Measurements from ENCODE around the gene GABPA.
"Not testable (repeated sequence)": the region's sequence is repeated elsewhere in the genome, so short reads cannot be mapped to it uniquely, and the experiment has no call there.

Gene GABPA

DNA sequence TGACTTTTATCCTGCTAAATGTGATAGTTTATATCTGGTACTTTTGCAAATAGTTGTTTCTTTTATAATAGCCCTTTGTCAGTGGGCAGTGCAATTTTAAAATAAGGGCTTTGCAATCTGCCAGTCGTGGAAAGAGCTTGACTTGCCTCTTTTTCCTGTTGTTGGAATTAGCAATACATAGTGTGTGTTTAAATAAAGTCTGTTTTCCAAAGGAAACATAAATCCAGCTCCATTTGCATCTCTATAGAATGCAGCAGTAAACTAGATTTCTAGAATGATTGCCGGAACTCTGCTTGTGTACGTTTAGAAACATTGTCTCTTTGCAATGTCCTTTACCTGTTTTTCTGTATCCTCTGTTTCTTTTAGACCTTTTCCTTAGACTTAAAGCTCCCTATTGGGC lies 33.1 kb downstream of the GABPA start:
- TF ChIP-seq, protein P1, sequence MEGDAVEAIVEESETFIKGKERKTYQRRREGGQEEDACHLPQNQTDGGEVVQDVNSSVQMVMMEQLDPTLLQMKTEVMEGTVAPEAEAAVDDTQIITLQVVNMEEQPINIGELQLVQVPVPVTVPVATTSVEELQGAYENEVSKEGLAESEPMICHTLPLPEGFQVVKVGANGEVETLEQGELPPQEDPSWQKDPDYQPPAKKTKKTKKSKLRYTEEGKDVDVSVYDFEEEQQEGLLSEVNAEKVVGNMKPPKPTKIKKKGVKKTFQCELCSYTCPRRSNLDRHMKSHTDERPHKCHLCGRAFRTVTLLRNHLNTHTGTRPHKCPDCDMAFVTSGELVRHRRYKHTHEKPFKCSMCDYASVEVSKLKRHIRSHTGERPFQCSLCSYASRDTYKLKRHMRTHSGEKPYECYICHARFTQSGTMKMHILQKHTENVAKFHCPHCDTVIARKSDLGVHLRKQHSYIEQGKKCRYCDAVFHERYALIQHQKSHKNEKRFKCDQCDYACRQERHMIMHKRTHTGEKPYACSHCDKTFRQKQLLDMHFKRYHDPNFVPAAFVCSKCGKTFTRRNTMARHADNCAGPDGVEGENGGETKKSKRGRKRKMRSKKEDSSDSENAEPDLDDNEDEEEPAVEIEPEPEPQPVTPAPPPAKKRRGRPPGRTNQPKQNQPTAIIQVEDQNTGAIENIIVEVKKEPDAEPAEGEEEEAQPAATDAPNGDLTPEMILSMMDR (IDR thresholded peaks at IDR 0.05; ENCODE audit: low read depth, low read length) = no peak
- Histone ChIP-seq H3K4me1 (no peaks in the 10 kb centered on the region; the same call in 1 of the 2 replicates), H3K36me3 (peaks cover 13% of the 10 kb centered on the region), H3K9me3 (no peaks in the 10 kb centered on the region), H3K27me3 (no peaks in the 10 kb centered on the region), H3K4me3 (ENCODE audit: low read depth, low read length) (no peak overlapping the region)
- DNase-seq = no peak

DNA sequence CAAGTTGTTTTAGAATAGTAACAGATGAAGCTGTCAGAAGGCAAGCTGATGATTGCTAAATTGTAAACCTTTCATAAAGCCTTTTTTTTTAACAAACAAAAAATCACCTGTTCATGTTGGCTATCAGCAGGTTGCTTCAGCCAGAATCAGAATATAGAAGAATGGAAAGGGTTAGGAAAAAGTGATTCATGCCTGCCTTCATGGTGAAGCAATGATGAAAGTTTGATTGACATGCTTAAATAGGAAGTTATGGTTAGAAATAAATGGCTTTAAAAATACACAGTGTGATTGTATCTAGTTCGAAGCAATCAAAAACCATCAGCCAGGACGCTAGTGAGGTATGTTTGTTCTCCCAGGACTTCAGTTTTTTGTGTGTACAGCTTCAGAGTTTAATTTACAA lies 37.9 kb downstream of the GABPA start:
- no peaks in the 10 kb centered on the region for H3K27me3 ChIP-seq
- H3K4me3 ChIP-seq (ENCODE audit: low read depth, low read length) = no peak overlapping the region
- no peaks in the 10 kb centered on the region; the same call in 1 of the 2 replicates for H3K4me1 ChIP-seq
- no peak for DNase-seq
- H3K36me3 ChIP-seq = no peaks in the 10 kb centered on the region
- no peaks in the 10 kb centered on the region for H3K9me3 ChIP-seq
- TF ChIP-seq, protein P1 (IDR thresholded peaks at IDR 0.05; ENCODE audit: low read depth, low read length) = no peak

DNA sequence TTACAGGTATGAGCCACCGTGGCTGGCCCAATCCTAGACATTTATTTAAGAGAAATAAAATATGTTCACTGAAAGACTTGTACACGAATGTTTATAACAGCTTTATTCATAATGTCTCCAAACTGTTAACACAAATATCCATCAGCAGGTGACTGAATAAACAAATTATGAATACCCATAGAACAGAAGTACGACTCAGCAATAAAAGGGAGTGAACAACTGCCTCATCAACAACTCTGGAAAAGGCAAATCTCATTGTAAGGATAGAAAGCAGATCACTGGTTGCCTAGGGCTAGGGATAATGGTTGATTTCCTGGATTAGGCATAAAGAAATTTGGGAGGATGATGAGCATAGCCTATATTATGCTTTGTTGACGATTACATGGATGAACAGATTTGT lies 41.7 kb downstream of the GABPA start:
- no peaks in the 10 kb centered on the region; the same call in 1 of the 2 replicates for H3K4me1 ChIP-seq
- TF ChIP-seq, protein P1 (IDR thresholded peaks at IDR 0.05; ENCODE audit: low read depth, low read length) = no peak
- no peak for DNase-seq
- no peak overlapping the region for H3K4me3 ChIP-seq (ENCODE audit: low read depth, low read length)
- H3K36me3 ChIP-seq = no peaks in the 10 kb centered on the region
- H3K27me3 ChIP-seq = no peaks in the 10 kb centered on the region
- H3K9me3 ChIP-seq = no peaks in the 10 kb centered on the region

DNA sequence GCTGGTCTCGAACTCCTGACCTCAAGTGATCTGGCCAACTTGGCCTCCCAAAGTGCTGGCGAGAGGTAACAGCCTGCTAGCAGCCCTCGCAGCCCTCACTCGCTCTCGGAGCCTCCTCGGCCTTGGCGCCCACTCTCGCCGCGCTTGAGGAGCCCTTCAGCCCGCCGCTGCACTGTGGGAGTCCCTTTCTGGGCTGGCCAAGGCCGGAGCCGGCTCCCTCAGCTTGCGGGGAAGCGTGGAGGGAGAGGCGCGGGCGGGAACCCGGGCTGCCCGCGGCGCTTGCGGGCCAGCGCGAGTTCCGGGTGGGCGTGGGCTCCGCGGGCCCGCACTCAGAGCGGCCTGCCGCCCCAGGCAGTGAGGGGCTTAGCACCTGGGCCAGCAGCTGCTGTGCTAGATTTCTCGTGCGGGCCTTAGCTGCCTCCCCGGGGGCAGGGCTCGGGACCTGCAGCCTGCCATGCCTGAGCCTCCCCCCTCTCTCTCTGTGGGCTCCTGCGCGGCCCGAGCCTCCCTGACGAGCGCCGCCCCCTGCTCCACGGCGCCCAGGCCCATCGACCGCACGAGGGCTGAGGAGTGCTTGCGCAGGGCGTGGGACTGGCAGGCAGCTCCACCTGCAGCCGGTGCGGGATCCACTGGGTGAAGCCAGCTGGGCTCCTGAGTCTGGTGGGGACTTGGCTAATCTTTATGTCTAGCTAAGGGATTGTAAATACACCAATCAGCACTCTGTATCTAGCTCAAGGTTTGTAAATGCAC lies 43.5 kb downstream of the GABPA start:
- not testable (repeated sequence) for H3K4me3 ChIP-seq (ENCODE audit: low read depth, low read length); H3K4me1 ChIP-seq; H3K27me3 ChIP-seq; H3K36me3 ChIP-seq; DNase-seq; H3K9me3 ChIP-seq

DNA sequence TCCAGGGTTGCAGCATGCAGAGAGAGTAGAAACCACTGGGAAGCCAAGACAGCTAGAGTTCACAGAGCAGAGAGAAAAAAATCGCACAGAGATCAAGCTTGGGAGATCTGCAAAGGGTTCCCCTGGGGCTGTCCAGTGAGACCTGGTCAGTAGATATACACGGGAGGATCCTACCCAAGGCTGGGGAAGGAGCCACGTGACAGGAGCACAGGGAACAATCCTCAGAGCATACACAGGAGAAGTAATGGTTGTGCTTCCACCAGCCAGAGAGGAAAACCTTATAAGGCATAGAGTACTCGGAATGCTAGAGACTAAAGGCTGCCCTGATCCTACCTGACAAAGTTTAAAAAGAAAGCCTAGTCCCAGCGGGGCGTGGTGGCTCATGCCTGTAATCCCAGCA lies 53.9 kb downstream of the GABPA start:
- Histone ChIP-seq H3K9me3 (no peaks in the 10 kb centered on the region), H3K36me3 (no peaks in the 10 kb centered on the region), H3K4me3 (ENCODE audit: low read depth, low read length) (no peak overlapping the region), H3K4me1 (no peaks in the 10 kb centered on the region), H3K27me3 (peaks cover 4% of the 10 kb centered on the region; the same call in 1 of the 2 replicates)
- DNase-seq = no peak
- TF ChIP-seq, protein P1 (IDR thresholded peaks at IDR 0.05; ENCODE audit: low read depth, low read length) = no peak

DNA sequence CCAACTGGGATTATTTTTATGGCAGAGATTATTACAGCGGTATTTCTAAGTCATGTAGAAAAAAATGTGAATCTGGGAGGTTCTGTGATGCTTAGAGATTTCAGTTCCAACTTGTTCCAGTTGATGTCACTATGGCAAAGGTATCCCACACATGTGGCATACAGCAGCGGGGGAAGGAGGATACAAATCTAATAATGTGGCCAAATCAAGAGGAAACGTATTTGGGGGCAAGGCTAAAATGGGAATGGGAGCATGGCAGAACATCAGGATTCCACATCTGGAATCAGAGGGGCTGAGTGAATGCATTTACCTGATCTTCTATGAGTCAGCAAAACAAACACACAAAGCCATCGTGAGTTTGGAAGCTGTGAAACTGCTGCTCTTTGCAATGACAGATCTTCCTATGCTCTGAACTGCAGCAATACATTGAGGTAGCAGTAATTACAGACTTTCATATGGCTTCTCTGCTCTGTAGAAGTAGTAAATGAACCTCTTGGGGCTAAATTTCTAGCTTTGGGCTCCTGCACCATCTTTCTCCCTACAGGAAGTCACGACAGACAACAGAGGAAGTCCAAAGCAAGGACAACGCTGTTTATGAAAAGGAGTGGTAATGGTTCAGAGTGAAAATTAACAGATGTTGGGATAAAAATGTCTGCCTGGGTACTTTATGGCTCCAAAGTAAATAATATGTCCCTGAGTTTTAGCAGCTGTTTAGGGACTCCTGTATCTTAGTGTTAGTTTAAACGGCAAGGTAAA lies 55.5 kb downstream of the GABPA start:
- TF ChIP-seq, protein P1 (IDR thresholded peaks at IDR 0.05; ENCODE audit: low read depth, low read length) = peak; percentile 70
- no peaks in the 10 kb centered on the region for H3K4me1 ChIP-seq
- no peaks in the 10 kb centered on the region for H3K36me3 ChIP-seq
- H3K27me3 ChIP-seq = peaks cover 4% of the 10 kb centered on the region; the same call in 1 of the 2 replicates
- DNase-seq = peak; percentile 40
- H3K9me3 ChIP-seq = no peaks in the 10 kb centered on the region
- H3K4me3 ChIP-seq (ENCODE audit: low read depth, low read length) = peak overlapping the region; percentile 59

Measured in BE2C (cell line).